Measurements from ENCODE around the gene STK32A. TPM values are rescaled to one million over a fixed set of nuclear protein-coding genes. Genes with fewer than 3 reads are reported as not detected.

STK32A gene
- polyA plus RNA-seq, 1 donor (not counting 4 experiments of a cell fraction or from before 2014, with no cell fraction given) = 0.01 TPM

DNA sequence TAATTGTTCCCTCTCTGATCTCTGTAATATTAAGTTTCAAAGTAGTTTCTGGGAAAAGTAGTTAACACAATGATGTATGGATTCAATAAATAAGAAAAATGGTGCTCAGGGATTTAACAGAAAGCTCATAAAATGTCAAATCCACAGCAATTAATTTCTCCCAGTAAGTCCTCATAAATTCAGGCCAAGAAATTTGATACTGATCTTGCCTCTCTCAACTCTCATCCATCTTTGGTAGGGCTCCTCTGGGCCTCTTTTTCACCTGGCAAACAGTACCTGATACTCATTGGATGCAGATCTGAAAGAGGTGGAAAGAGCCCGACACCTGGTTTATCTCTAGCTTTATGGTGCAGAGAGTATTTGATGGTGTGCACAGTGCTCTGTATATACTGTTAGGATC is 106.1 kb downstream of the STK32A start:
- Histone ChIP-seq H3K9me1 (ENCODE audit: control insufficient read depth, extremely low read depth, insufficient read depth, low read length) (no peaks in the 10 kb centered on the region), H3K79me2 (ENCODE audit: control insufficient read depth, insufficient read depth, low read length) (no peaks in the 10 kb centered on the region), H4K20me1 (ENCODE audit: control insufficient read depth, extremely low read depth, insufficient read depth, low read length) (no peaks in the 10 kb centered on the region), H3K27ac (ENCODE audit: control insufficient read depth, insufficient read depth, low read length) (no peak overlapping the region), H3K9me3 (ENCODE audit: control insufficient read depth, low read depth, low read length) (no peaks in the 10 kb centered on the region), H3K4me1 (ENCODE audit: control insufficient read depth, extremely low read depth, insufficient read depth, low read length) (no peaks in the 10 kb centered on the region), H3K27me3 (ENCODE audit: control insufficient read depth, extremely low read depth, insufficient read depth, low read length) (no peaks in the 10 kb centered on the region), H3K4me3 (ENCODE audit: control insufficient read depth in 2 of 3, extremely low read depth in 1 of 3, insufficient read depth in 2 of 3, low read depth in 1 of 3, low read length in 3 of 3) (no peak overlapping the region), H3K9ac (ENCODE audit: control insufficient read depth, extremely low read depth, insufficient read depth, low read length) (no peak overlapping the region), H3K36me3 (ENCODE audit: control insufficient read depth in 2 of 2, extremely low read depth in 1 of 2, insufficient read depth in 2 of 2, low read length in 2 of 2) (no peaks in the 10 kb centered on the region), H3K4me2 (ENCODE audit: control insufficient read depth, extremely low read depth, insufficient read depth, low read depth, low read length) (no peak overlapping the region), H2AFZ (ENCODE audit: control insufficient read depth, low read length) (no peak overlapping the region)
- dilution Hi-C loops (cut with MboI; ENCODE audit: extremely low pct_ligation_motif_present, low sequenced_read_pairs) = no loop called here
- no peak for FAIRE-seq
- TF ChIP-seq EZH2 (IDR thresholded peaks at IDR 0.05; ENCODE audit: low read length) = no peak
- no peak for DNase-seq (ENCODE audit: low read depth, low spot score)

DNA sequence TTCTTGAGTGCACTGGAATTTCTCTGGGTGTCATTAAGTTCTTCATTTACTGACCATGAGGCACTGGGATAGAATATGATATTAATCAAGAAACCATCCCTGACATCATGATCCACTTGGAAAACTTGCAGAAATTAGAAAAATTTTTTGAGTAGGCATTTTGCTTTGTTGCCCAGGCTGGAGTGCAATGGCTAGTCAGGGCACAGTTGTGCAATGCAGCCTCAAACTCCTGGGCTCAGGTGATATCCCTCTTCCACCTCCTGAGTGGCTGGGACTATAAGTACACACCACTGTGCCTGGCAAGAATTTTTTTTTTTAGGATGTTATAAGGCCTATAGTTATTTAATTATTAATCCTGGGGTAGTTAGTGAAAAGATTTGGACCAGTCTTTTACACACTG is 106.5 kb downstream of the STK32A start:
- Histone ChIP-seq H3K9me1 (ENCODE audit: control insufficient read depth, extremely low read depth, insufficient read depth, low read length) (no peaks in the 10 kb centered on the region), H3K27ac (ENCODE audit: control insufficient read depth, insufficient read depth, low read length) (no peak overlapping the region), H3K4me3 (ENCODE audit: control insufficient read depth in 2 of 3, extremely low read depth in 1 of 3, insufficient read depth in 2 of 3, low read depth in 1 of 3, low read length in 3 of 3) (no peak overlapping the region), H3K9ac (ENCODE audit: control insufficient read depth, extremely low read depth, insufficient read depth, low read length) (no peak overlapping the region), H3K27me3 (ENCODE audit: control insufficient read depth, extremely low read depth, insufficient read depth, low read length) (no peaks in the 10 kb centered on the region), H3K9me3 (ENCODE audit: control insufficient read depth, low read depth, low read length) (no peaks in the 10 kb centered on the region), H2AFZ (ENCODE audit: control insufficient read depth, low read length) (no peak overlapping the region), H3K79me2 (ENCODE audit: control insufficient read depth, insufficient read depth, low read length) (no peaks in the 10 kb centered on the region), H3K36me3 (ENCODE audit: control insufficient read depth in 2 of 2, extremely low read depth in 1 of 2, insufficient read depth in 2 of 2, low read length in 2 of 2) (no peaks in the 10 kb centered on the region), H4K20me1 (ENCODE audit: control insufficient read depth, extremely low read depth, insufficient read depth, low read length) (no peaks in the 10 kb centered on the region), H3K4me1 (ENCODE audit: control insufficient read depth, extremely low read depth, insufficient read depth, low read length) (no peaks in the 10 kb centered on the region), H3K4me2 (ENCODE audit: control insufficient read depth, extremely low read depth, insufficient read depth, low read depth, low read length) (no peak overlapping the region)
- DNase-seq (ENCODE audit: low read depth, low spot score) (no peak), FAIRE-seq (no peak)
- dilution Hi-C loops (cut with MboI; ENCODE audit: extremely low pct_ligation_motif_present, low sequenced_read_pairs) = no loop called here
- TF ChIP-seq, protein P1, sequence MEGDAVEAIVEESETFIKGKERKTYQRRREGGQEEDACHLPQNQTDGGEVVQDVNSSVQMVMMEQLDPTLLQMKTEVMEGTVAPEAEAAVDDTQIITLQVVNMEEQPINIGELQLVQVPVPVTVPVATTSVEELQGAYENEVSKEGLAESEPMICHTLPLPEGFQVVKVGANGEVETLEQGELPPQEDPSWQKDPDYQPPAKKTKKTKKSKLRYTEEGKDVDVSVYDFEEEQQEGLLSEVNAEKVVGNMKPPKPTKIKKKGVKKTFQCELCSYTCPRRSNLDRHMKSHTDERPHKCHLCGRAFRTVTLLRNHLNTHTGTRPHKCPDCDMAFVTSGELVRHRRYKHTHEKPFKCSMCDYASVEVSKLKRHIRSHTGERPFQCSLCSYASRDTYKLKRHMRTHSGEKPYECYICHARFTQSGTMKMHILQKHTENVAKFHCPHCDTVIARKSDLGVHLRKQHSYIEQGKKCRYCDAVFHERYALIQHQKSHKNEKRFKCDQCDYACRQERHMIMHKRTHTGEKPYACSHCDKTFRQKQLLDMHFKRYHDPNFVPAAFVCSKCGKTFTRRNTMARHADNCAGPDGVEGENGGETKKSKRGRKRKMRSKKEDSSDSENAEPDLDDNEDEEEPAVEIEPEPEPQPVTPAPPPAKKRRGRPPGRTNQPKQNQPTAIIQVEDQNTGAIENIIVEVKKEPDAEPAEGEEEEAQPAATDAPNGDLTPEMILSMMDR (optimal IDR thresholded peaks at IDR 0.05 in 1 of 3, IDR thresholded peaks at IDR 0.05 in 1 of 3, conservative IDR thresholded peaks at IDR 0.05 in 1 of 3; ENCODE audit: extremely low read depth in 1 of 3, insufficient read depth in 2 of 3, low read length in 3 of 3) = no peak
- TF ChIP-seq EZH2 (IDR thresholded peaks at IDR 0.05; ENCODE audit: low read length) = no peak

DNA sequence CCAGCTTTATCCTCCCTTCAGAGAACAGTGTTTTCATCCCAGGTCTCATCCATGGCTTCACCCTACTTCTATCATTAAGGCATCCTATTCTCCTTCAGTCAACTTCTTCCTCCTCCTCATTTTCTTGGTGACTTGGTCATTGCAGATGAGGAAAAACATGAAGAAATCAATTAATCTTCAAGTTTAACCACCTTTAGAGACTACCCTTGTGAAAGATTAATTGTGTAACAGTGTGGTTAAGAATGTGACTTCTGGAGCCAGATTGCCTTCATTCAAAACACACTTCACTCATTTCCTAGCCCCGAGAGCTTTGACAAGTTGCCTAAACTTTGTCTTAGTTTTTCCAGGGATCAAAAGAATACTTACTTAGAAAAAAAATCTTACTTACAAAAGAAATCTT is 110.0 kb downstream of the STK32A start:
- dilution Hi-C loops (cut with MboI; ENCODE audit: extremely low pct_ligation_motif_present, low sequenced_read_pairs) = no loop called here
- Histone ChIP-seq H3K36me3 (ENCODE audit: control insufficient read depth in 2 of 2, extremely low read depth in 1 of 2, insufficient read depth in 2 of 2, low read length in 2 of 2) (no peaks in the 10 kb centered on the region), H3K79me2 (ENCODE audit: control insufficient read depth, insufficient read depth, low read length) (no peaks in the 10 kb centered on the region), H3K4me3 (ENCODE audit: control insufficient read depth in 2 of 3, extremely low read depth in 1 of 3, insufficient read depth in 2 of 3, low read depth in 1 of 3, low read length in 3 of 3) (no peak overlapping the region), H3K9me3 (ENCODE audit: control insufficient read depth, low read depth, low read length) (no peaks in the 10 kb centered on the region), H2AFZ (ENCODE audit: control insufficient read depth, low read length) (no peak overlapping the region), H3K4me2 (ENCODE audit: control insufficient read depth, extremely low read depth, insufficient read depth, low read depth, low read length) (no peak overlapping the region), H3K9ac (ENCODE audit: control insufficient read depth, extremely low read depth, insufficient read depth, low read length) (no peak overlapping the region), H3K27ac (ENCODE audit: control insufficient read depth, insufficient read depth, low read length) (no peak overlapping the region), H4K20me1 (ENCODE audit: control insufficient read depth, extremely low read depth, insufficient read depth, low read length) (no peaks in the 10 kb centered on the region), H3K27me3 (ENCODE audit: control insufficient read depth, extremely low read depth, insufficient read depth, low read length) (no peaks in the 10 kb centered on the region), H3K4me1 (ENCODE audit: control insufficient read depth, extremely low read depth, insufficient read depth, low read length) (no peaks in the 10 kb centered on the region), H3K9me1 (ENCODE audit: control insufficient read depth, extremely low read depth, insufficient read depth, low read length) (no peaks in the 10 kb centered on the region)
- no peak for DNase-seq (ENCODE audit: low read depth, low spot score)
- TF ChIP-seq, protein P1 (optimal IDR thresholded peaks at IDR 0.05 in 1 of 3, IDR thresholded peaks at IDR 0.05 in 1 of 3, conservative IDR thresholded peaks at IDR 0.05 in 1 of 3; ENCODE audit: extremely low read depth in 1 of 3, insufficient read depth in 2 of 3, low read length in 3 of 3) = no peak
- no peak for TF ChIP-seq EZH2 (IDR thresholded peaks at IDR 0.05; ENCODE audit: low read length)
- no peak for FAIRE-seq

Measured in keratinocyte (primary cell).